KMS-11 (cell line): ENCODE data around the gene EFCAB6.

Source experiments
- H2AFZ ChIP-seq: fragments of 200-600 bp; sonication (generic); 2 replicates; pipeline ENCODE4 v1.6.1; 2016; ENCODE audit warnings: antibody characterized with exemption, mixed run types, low read depth
- H3K27ac ChIP-seq: fragments of 200-600 bp; sonication (generic); 2 replicates; pipeline ENCODE4 v1.6.1; 2016; ENCODE audit warnings: mild to moderate bottlenecking, mixed run types
- H3K27me3 ChIP-seq: fragments of 200-600 bp; sonication (generic); 2 replicates; pipeline ENCODE4 v1.6.1; 2017; ENCODE audit warnings: mild to moderate bottlenecking, low read depth, mixed run types, moderate library complexity; ENCODE audit not compliant: insufficient read depth
- H3K36me3 ChIP-seq: fragments of 200-600 bp; sonication (generic); 2 replicates; pipeline ENCODE4 v1.6.1; 2017; ENCODE audit warnings: mild to moderate bottlenecking, mixed run types; ENCODE audit not compliant: insufficient read depth
- H3K4me1 ChIP-seq: fragments of 200-600 bp; sonication (generic); 2 replicates; pipeline ENCODE4 v1.6.1; 2016; ENCODE audit warnings: mild to moderate bottlenecking, low read depth, mixed run types; ENCODE audit not compliant: poor library complexity, severe bottlenecking
- H3K4me2 ChIP-seq: fragments of 200-600 bp; sonication (generic); 2 replicates; pipeline ENCODE4 v1.7.0; 2016; ENCODE audit warnings: mild to moderate bottlenecking, mixed run types
- H3K4me3 ChIP-seq: fragments of 200-600 bp; sonication (generic); IDR thresholded peaks from 2 replicates; pipeline ENCODE4 v1.6.1; 2017; ENCODE audit warnings: low read depth, low read length, mixed read lengths; ENCODE audit not compliant: insufficient read depth
- H3K79me2 ChIP-seq: fragments of 200-600 bp; sonication (generic); 2 replicates; pipeline ENCODE4 v1.6.1; 2016; ENCODE audit warnings: low read depth, mixed run types; ENCODE audit not compliant: insufficient read depth
- H3K9ac ChIP-seq: fragments of 200-600 bp; sonication (generic); 2 replicates; pipeline ENCODE4 v1.6.1; 2016; ENCODE audit warnings: mild to moderate bottlenecking, mixed run types
- H4K20me1 ChIP-seq: fragments of 200-600 bp; sonication (generic); 2 replicates; pipeline ENCODE4 v1.6.1; 2016; ENCODE audit warnings: mild to moderate bottlenecking, mixed run types; ENCODE audit not compliant: insufficient read depth
- TF ChIP-seq, protein P1 (sequence below): fragments of 200-600 bp; sonication (generic); conservative IDR thresholded peaks from 2 replicates; pipeline ENCODE4 v1.6.1; 2017; ENCODE audit warnings: low read depth, mild to moderate bottlenecking, antibody characterized with exemption, low read length, moderate library complexity, mixed read lengths

The EFCAB6 gene

DNA sequence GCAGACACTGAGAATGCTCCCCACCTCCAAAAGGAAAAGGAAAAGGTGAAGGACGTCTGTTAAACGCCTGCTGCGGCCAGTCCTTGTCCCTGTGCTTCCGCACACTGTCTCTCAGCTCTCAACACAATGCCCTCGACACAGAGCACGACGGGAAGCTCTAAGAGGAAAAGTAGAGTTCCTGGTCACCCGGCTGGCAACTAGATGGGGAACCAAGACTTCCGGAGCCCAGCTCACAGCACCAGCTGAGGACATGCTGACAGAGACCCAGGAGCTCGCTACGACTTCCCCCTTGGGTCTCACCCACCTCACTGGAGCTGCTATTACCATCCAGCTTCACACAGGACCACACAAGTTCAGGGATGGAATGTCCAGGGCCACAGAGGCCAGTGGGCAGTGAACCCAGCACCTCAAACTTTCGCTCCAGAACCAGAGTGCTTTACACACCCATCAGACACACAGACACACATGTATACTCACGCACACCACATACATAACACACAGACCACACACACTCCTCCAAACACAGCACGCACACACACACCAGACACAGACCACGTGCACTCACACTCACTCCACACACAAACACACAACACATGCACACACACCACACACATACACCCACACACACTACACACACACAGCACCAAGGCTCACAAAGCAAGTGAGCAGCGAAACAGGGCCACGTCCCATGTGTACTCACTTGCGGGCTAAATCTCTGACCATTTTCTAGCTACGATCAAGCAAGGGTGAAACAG, 40.6 kb upstream of the EFCAB6 start:
- H3K27ac ChIP-seq = no peak overlapping the region
- TF ChIP-seq, protein P1, sequence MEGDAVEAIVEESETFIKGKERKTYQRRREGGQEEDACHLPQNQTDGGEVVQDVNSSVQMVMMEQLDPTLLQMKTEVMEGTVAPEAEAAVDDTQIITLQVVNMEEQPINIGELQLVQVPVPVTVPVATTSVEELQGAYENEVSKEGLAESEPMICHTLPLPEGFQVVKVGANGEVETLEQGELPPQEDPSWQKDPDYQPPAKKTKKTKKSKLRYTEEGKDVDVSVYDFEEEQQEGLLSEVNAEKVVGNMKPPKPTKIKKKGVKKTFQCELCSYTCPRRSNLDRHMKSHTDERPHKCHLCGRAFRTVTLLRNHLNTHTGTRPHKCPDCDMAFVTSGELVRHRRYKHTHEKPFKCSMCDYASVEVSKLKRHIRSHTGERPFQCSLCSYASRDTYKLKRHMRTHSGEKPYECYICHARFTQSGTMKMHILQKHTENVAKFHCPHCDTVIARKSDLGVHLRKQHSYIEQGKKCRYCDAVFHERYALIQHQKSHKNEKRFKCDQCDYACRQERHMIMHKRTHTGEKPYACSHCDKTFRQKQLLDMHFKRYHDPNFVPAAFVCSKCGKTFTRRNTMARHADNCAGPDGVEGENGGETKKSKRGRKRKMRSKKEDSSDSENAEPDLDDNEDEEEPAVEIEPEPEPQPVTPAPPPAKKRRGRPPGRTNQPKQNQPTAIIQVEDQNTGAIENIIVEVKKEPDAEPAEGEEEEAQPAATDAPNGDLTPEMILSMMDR = no peak
- H3K4me1 ChIP-seq = no peaks in the 10 kb centered on the region
- no peaks in the 10 kb centered on the region for H3K79me2 ChIP-seq
- H3K9ac ChIP-seq = no peak overlapping the region
- no peak overlapping the region for H3K4me2 ChIP-seq
- no peaks in the 10 kb centered on the region for H3K36me3 ChIP-seq
- H3K27me3 ChIP-seq = peaks cover 19% of the 10 kb centered on the region; the same call in 1 of the 2 replicates
- no peaks in the 10 kb centered on the region for H4K20me1 ChIP-seq
- H3K4me3 ChIP-seq = no peak overlapping the region
- no peak overlapping the region for H2AFZ ChIP-seq

- Histone ChIP-seq H2AFZ (no peak overlapping the region), H3K4me2 (no peak overlapping the region), H3K9ac (no peak overlapping the region), H3K27ac (no peak overlapping the region), H3K36me3 (no peaks in the 10 kb centered on the region), H3K27me3 (peaks cover 19% of the 10 kb centered on the region; the same call in 1 of the 2 replicates), H3K4me1 (no peaks in the 10 kb centered on the region), H3K4me3 (no peak overlapping the region), H3K79me2 (no peaks in the 10 kb centered on the region), H4K20me1 (no peaks in the 10 kb centered on the region)
- TF ChIP-seq, protein P1 = no peak
Observed at GRCh38 chr22:43851979-43852307, 39.8 kb upstream of the EFCAB6 start.

GRCh38 chr22:43851058-43851978, 39.2 kb upstream of the EFCAB6 start:
- H3K4me2 ChIP-seq = no peak overlapping the region
- H3K27ac ChIP-seq = no peak overlapping the region
- H3K27me3 ChIP-seq = peaks cover 21% of the 10 kb centered on the region; the same call in 1 of the 2 replicates
- no peaks in the 10 kb centered on the region for H4K20me1 ChIP-seq
- H3K36me3 ChIP-seq = no peaks in the 10 kb centered on the region
- no peaks in the 10 kb centered on the region for H3K79me2 ChIP-seq
- H3K4me3 ChIP-seq = no peak overlapping the region
- H2AFZ ChIP-seq = no peak overlapping the region
- no peak overlapping the region for H3K9ac ChIP-seq
- no peaks in the 10 kb centered on the region for H3K4me1 ChIP-seq
- TF ChIP-seq, protein P1 = no peak

DNA sequence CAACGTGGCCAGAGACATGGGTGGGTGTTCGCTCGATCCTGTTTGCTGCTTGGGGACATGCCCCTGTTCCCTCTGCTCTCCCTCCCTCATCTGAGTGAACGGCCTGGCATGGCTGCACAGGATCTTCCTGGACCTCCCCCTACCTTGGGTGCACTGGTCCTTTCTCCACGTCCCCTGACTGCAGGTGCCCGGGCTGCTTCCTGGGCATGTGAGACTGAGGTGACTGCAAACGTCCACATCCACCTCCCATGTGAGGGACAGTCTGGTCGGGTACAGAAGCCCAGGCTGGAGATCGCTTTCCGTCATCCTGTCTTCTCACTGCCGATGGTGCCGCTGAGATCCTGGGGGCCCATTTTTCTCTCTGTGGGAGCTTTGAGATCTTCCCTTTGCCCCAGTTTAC, 38.4 kb upstream of the EFCAB6 start:
- Histone ChIP-seq H3K9ac (no peak overlapping the region), H3K27me3 (peaks cover 27% of the 10 kb centered on the region; the same call in 1 of the 2 replicates), H2AFZ (no peak overlapping the region), H3K4me2 (no peak overlapping the region), H3K4me3 (no peak overlapping the region), H3K36me3 (no peaks in the 10 kb centered on the region), H3K79me2 (no peaks in the 10 kb centered on the region), H4K20me1 (no peaks in the 10 kb centered on the region), H3K27ac (no peak overlapping the region), H3K4me1 (no peaks in the 10 kb centered on the region)
- TF ChIP-seq, protein P1 = no peak
